HuH-7 (cell line): ENCODE results near the gene RBCK1.
A peak's percentile ranks its signal among the peaks of the same experiment; 100 is the strongest.
"Not testable (repeated sequence)": the region's sequence is repeated elsewhere in the genome, so short reads cannot be mapped to it uniquely, and the experiment has no call there.

ENCODE experiments used
- DNase-seq: peaks from one replicate; pipeline ENCODE4 v3.0.0; 2011; ENCODE audit warnings: low spot score

The RBCK1 gene

DNA sequence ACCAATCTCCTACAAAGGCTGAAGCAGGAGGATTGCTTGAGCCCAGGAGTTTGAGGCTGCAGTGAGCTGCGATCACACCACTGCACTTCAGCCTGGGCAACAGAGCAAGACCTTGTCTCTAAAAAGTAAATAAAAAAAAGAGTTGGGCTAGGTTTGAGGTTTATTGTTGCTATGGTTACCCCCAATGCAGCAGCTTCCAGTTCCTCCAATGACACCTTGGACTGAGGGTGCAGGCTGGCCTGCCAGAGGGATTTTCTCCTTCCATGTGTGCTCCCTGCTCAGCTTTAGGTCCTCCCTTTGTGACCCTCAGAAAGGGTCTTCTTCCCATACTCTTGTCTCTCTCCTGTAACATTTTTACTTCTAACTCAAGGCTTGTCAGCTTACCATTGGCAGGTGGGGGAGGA lies 64.8 kb downstream of the RBCK1 start:
- no peak for DNase-seq

- DNase-seq: no peak
Measured at GRCh38 chr20:474581-474980, 66.5 kb downstream of the RBCK1 start.

GRCh38 chr20:475463-476357 lies 67.6 kb downstream of the RBCK1 start:
- DNase-seq: no peak

GRCh38 chr20:476561-477249 lies 68.6 kb downstream of the RBCK1 start:
- not testable (repeated sequence) for DNase-seq

GRCh38 chr20:478010-478948 lies 70.2 kb downstream of the RBCK1 start:
- no peak for DNase-seq

GRCh38 chr20:478949-479429 lies 70.9 kb downstream of the RBCK1 start:
- DNase-seq: peak; percentile 44

DNA sequence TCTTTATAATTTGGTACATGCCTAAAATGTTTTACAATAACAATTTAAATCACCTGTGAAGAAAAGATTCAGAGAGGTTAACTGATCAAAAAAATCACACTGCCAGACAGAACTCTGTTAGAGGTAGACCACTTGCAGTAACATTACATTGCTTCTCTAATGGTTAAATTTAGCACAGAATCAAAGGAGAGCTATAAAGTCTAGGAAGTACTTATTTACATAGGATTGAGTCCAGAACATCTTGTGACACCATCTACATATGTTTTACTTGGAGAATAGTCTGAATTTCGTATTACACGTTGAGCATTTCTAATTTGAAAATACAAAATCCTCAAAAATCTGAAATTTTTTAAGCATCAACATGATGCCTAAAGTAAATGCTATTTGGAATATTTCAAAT lies 71.4 kb downstream of the RBCK1 start:
- no peak for DNase-seq

DNA sequence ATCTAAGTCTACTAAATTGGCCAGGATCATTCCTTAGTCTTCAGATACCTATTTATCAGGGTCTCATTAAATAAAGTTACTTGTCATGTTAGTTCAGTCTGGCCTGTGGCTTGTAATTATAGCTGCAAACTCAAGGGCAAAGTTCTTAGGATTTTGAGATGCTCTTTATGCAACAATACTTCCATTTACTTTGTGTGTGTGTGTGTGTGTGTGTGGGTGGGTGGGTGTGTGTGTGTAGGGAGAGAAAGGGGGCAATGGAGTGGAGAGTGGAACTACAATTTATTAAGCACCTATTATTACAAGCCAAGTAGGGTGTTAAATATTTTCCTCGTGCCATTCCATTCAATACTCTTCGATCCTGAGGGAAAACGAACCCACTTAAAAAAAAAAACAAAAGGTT lies 71.9 kb downstream of the RBCK1 start:
- no peak for DNase-seq

DNA sequence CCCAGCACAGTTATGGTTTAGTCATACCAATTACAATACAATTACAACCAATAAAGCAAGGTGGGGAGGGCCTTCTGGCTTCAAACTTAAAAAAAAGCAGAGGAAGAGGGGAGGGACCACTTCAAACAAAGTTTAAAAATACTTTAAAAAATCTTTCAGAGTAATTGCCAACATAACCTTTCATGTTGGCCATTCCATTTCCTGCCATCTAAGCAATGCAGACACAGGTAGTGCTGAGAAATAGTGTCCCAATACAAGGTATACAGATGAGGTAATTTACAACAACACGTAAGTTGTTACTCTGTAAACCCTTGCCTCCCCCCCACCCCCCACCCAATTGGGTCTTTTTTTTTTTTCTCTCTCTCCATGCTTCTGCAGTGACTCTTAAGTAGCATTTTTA lies 73.1 kb downstream of the RBCK1 start:
- DNase-seq: no peak
